GM10847 (cell line): ENCODE data around the gene EPS8.

Source experiments
- POLR2A ChIP-seq: IDR thresholded peaks from 2 replicates; pipeline ENCODE4 v1.6.1; 2011; ENCODE audit not compliant: insufficient read length; ENCODE audit errors: extremely low read depth

EPS8 gene

GRCh38 chr12:15811214-15812127 lies 22.3 kb upstream of the EPS8 start:
- TF ChIP-seq POLR2A = no peak

GRCh38 chr12:15808652-15809051 lies 19.5 kb upstream of the EPS8 start:
- no peak for TF ChIP-seq POLR2A

- no peak for TF ChIP-seq POLR2A
Measured at GRCh38 chr12:15808250-15808649, 19.1 kb upstream of the EPS8 start.

- no peak for TF ChIP-seq POLR2A
Measured at GRCh38 chr12:15806826-15807225, 17.6 kb upstream of the EPS8 start.

GRCh38 chr12:15801770-15802744 lies 12.9 kb upstream of the EPS8 start:
- no peak for TF ChIP-seq POLR2A

GRCh38 chr12:15800278-15800677 lies 11.1 kb upstream of the EPS8 start:
- no peak for TF ChIP-seq POLR2A

GRCh38 chr12:15797818-15798217 lies 8.6 kb upstream of the EPS8 start:
- TF ChIP-seq POLR2A = no peak

GRCh38 chr12:15796493-15797141 lies 7.4 kb upstream of the EPS8 start:
- TF ChIP-seq POLR2A = no peak

GRCh38 chr12:15794836-15795235 lies 5.6 kb upstream of the EPS8 start:
- TF ChIP-seq POLR2A = no peak

GRCh38 chr12:15794196-15794595 lies 5.0 kb upstream of the EPS8 start:
- TF ChIP-seq POLR2A = no peak

- no peak for TF ChIP-seq POLR2A
Measured at GRCh38 chr12:15788233-15789219, 662 bp downstream of the EPS8 start.

GRCh38 chr12:15787778-15788177 lies 1.4 kb downstream of the EPS8 start:
- TF ChIP-seq POLR2A = no peak

- TF ChIP-seq POLR2A = no peak
Measured at GRCh38 chr12:15786772-15787171, 2.4 kb downstream of the EPS8 start.

- TF ChIP-seq POLR2A = no peak
Measured at GRCh38 chr12:15783288-15783687, 5.9 kb downstream of the EPS8 start.

- TF ChIP-seq POLR2A = no peak
Measured at GRCh38 chr12:15782667-15783066, 6.5 kb downstream of the EPS8 start.

- TF ChIP-seq POLR2A = no peak
Measured at GRCh38 chr12:15779925-15780324, 9.3 kb downstream of the EPS8 start.
